Fibroblast of skin of abdomen (primary cell): Measurements from ENCODE around the gene AASDH.

ENCODE experiments used
- DNase-seq: peaks from one replicate; pipeline ENCODE4 v3.0.0-alpha.2; 2013

The AASDH gene

GRCh38 chr4:56316011-56316650 lies 71.2 kb downstream of the AASDH start:
- no peak for DNase-seq

- DNase-seq = no peak
These were observed 71.7 kb downstream of the AASDH start for GRCh38 chr4:56315543-56315942.

- no peak for DNase-seq
These were observed 72.2 kb downstream of the AASDH start for GRCh38 chr4:56315041-56315440.

GRCh38 chr4:56314207-56314915 lies 72.9 kb downstream of the AASDH start:
- no peak for DNase-seq

GRCh38 chr4:56313132-56313531 lies 74.2 kb downstream of the AASDH start:
- DNase-seq = no peak

- no peak for DNase-seq
These were observed 75.9 kb downstream of the AASDH start for GRCh38 chr4:56311299-56311975.

- no peak for DNase-seq
These were observed 76.7 kb downstream of the AASDH start for GRCh38 chr4:56310401-56311125.

GRCh38 chr4:56308384-56308783 lies 78.9 kb downstream of the AASDH start:
- DNase-seq = no peak

- DNase-seq = no peak
These were observed 79.9 kb downstream of the AASDH start for GRCh38 chr4:56307423-56307822.

GRCh38 chr4:56305390-56305789 lies 81.9 kb downstream of the AASDH start:
- no peak for DNase-seq

GRCh38 chr4:56303921-56304320 lies 83.4 kb downstream of the AASDH start:
- DNase-seq = no peak

- no peak for DNase-seq
These were observed 84.5 kb downstream of the AASDH start for GRCh38 chr4:56302760-56303159.

- DNase-seq = no peak
These were observed 85.2 kb downstream of the AASDH start for GRCh38 chr4:56301997-56302496.

- DNase-seq = peak; percentile 92
These were observed 85.9 kb downstream of the AASDH start for GRCh38 chr4:56301181-56301996.

- no peak for DNase-seq
These were observed 89.1 kb downstream of the AASDH start for GRCh38 chr4:56298236-56298635.

- no peak for DNase-seq
These were observed 89.5 kb downstream of the AASDH start for GRCh38 chr4:56297776-56298175.

GRCh38 chr4:56296526-56296925 lies 90.8 kb downstream of the AASDH start:
- DNase-seq = no peak

GRCh38 chr4:56293121-56293520 lies 94.2 kb downstream of the AASDH start:
- no peak for DNase-seq

- no peak for DNase-seq
These were observed 97.4 kb downstream of the AASDH start for GRCh38 chr4:56289934-56290333.

GRCh38 chr4:56288663-56289062 lies 98.6 kb downstream of the AASDH start:
- DNase-seq = no peak
